HepG2 (cell line): Measurements from ENCODE around the gene C5AR2. TPM values are rescaled to one million over a fixed set of nuclear protein-coding genes. Genes with fewer than 3 reads are reported as not detected.
"Not testable (repeated sequence)": the region's sequence is repeated elsewhere in the genome, so short reads cannot be mapped to it uniquely, and the experiment has no call there.

Experiments
- ATAC-seq: fragments of 200-7000 bp; cut with Tn5 transposase; 3 replicates; pipeline ENCODE4 v1.9.1; 2020; ENCODE audit warnings: mild to moderate bottlenecking, moderate library complexity
- BruUV-seq: library from RNA; stranded (reverse); fragments of 400-500 nt; replicated peaks from 2 replicates; lab custom pipeline; 2021; lab: Mats Ljungman, UMichigan
- CTCF ChIA-PET: fragments of 300-600 bp; formaldehyde crosslinking; extraction: SDS; loops from one replicate; lab custom pipeline; 2021; ENCODE audit warnings: low total read pairs, inconsistent platforms, low intra/inter-chr PET ratio; lab: Yijun Ruan, JAX
- POLR2A ChIA-PET: fragments of 350-600 bp; sonication (Branson Sonifier 250); formaldehyde crosslinking; loops from one replicate; lab custom pipeline; 2020; ENCODE audit warnings: antibody characterized with exemption, inconsistent platforms; lab: Yijun Ruan, JAX
- DNase-seq: peaks from one replicate; pipeline ENCODE4 v3.0.0-alpha.2; 2015; ENCODE audit warnings: low spot score
- FAIRE-seq: peaks from 3 replicates; lab custom pipeline; 2011; peaks lifted over from hg19 to GRCh38; lab: Jason Lieb, UNC
- H2AFZ ChIP-seq: one replicate; pipeline ENCODE4 v1.6.1; 2011; ENCODE audit warnings: low read length, inconsistent platforms
- H3K27ac ChIP-seq: fragments of 300-600 bp; 3 replicates; pipeline ENCODE4 v1.8.0; 2011; ENCODE audit warnings: mixed run types, mild to moderate bottlenecking, mixed read lengths, low read length, inconsistent platforms; ENCODE audit not compliant: insufficient read depth; ENCODE audit errors: extremely low read length
- H3K27me3 ChIP-seq, 2 experiments: fragments of 200-600 bp in 1 of 2; 2 replicates in 1 of 2; 3 replicates in 1 of 2; pipeline versions ENCODE4 v1.6.0 to v1.8.0; 2011; ENCODE audit warnings: low read length in 2 of 2, mild to moderate bottlenecking in 2 of 2, moderate library complexity in 2 of 2, inconsistent platforms in 1 of 2; ENCODE audit not compliant: insufficient read depth in 2 of 2, control insufficient read depth in 1 of 2
- H3K36me3 ChIP-seq, 2 experiments: fragments of 200-600 bp in 1 of 2; replicated peaks in 1 of 2; 2 replicates in 1 of 2; 3 replicates in 1 of 2; pipeline versions ENCODE4 v1.5.1 to v1.8.0; 2011; ENCODE audit warnings: low read length in 2 of 2, inconsistent platforms in 1 of 2; ENCODE audit not compliant: insufficient read depth in 2 of 2, control insufficient read depth in 1 of 2
- H3K4me1 ChIP-seq: 2 replicates; pipeline ENCODE4 v1.5.1; 2012; ENCODE audit warnings: low read length, inconsistent platforms; ENCODE audit not compliant: insufficient read depth
- H3K4me2 ChIP-seq: 2 replicates; pipeline ENCODE4 v1.6.0; 2011; ENCODE audit warnings: low read depth, low read length, inconsistent platforms
- H3K4me3 ChIP-seq, 3 experiments: fragments of 200-600 bp in 1 of 3; sonication (generic), shearing (Covaris generic) in 1 of 3; replicated peaks in 1 of 3; 2 replicates each; pipeline ENCODE4 v1.5.1; 2011 to 2016; ENCODE audit warnings: low read length in 3 of 3, inconsistent platforms in 2 of 3, low read depth in 2 of 3, mild to moderate bottlenecking in 2 of 3, control low read depth in 1 of 3, mixed read lengths in 1 of 3; ENCODE audit not compliant: insufficient read depth in 1 of 3
- H3K79me2 ChIP-seq: one replicate; pipeline ENCODE4 v1.6.1; 2011; ENCODE audit warnings: low read length, inconsistent platforms; ENCODE audit not compliant: insufficient read depth
- H3K9ac ChIP-seq: 2 replicates; pipeline ENCODE4 v1.6.0; 2011; ENCODE audit warnings: mild to moderate bottlenecking, low read depth, low read length, inconsistent platforms; ENCODE audit not compliant: insufficient read depth
- H3K9me3 ChIP-seq: 2 replicates; pipeline ENCODE4 v1.5.1; 2012; ENCODE audit warnings: mild to moderate bottlenecking, low read length
- H4K20me1 ChIP-seq: 2 replicates; pipeline ENCODE4 v1.6.0; 2011; ENCODE audit warnings: inconsistent platforms, mild to moderate bottlenecking, low read length, moderate library complexity; ENCODE audit not compliant: insufficient read depth
- ZNF121 ChIP-seq: sonication (generic); formaldehyde crosslinking; IDR thresholded peaks from 2 replicates; pipeline ENCODE4 v1.5.0; 2020; ENCODE audit warnings: mild to moderate bottlenecking, missing genetic modification reagents
- WGBS: methylation state at CpG from one replicate; pipeline ENCODE4 v1.1.6; 2017; ENCODE audit warnings: low lambda C conversion rate; 5-methylcytosine and 5-hydroxymethylcytosine counted together
- in situ Hi-C: cut with HindIII; loops from 2 replicates; pipeline ENCODE4 v1.10.0; 2017; ENCODE audit warnings: low pct_unique_long_range_greater_than_20kb; ENCODE audit not compliant: extremely low pct_ligation_motif_present
- intact Hi-C: fragments of 100-400 bp; cut with micrococcal nuclease; formaldehyde crosslinking; loops from one replicate; pipeline ENCODE4 v1.10.0; 2022; ENCODE audit not compliant: unreplicated experiment
- polyA plus RNA-seq, 8 experiments: library from polyadenylated mRNA; depleted of rRNA in 3 of 8; stranded (reverse) in 7 of 8; unstranded in 1 of 8; fragments of >200 nt; fragmentation: Illumina TruSeq in 4 of 8; extraction: Trizol in 4 of 8; gene quantifications; 2 replicates each; pipeline versions ENCODE4 v1.2.1 to v1.2.3, GENCODE V29; 2011 to 2016; ENCODE audit warnings: low read depth in 4 of 8, missing spikeins in 1 of 8, mixed read lengths in 1 of 8; ENCODE audit not compliant: insufficient read depth in 1 of 8
- total RNA-seq, 5 experiments: library from RNA; depleted of rRNA; stranded (reverse); fragments of >200 nt; fragmentation: Illumina TruSeq; extraction: Trizol; gene quantifications; 2 replicates each; pipeline ENCODE4 v1.2.3, GENCODE V29; 2016; ENCODE audit warnings: low read depth in 1 of 5

C5AR2 gene
- total and polyA plus RNA-seq, 2 of the 13 experiments (the other 11 are each of a cell fraction or from before 2014, with no cell fraction given) = 0.09 to 0.24 TPM

DNA sequence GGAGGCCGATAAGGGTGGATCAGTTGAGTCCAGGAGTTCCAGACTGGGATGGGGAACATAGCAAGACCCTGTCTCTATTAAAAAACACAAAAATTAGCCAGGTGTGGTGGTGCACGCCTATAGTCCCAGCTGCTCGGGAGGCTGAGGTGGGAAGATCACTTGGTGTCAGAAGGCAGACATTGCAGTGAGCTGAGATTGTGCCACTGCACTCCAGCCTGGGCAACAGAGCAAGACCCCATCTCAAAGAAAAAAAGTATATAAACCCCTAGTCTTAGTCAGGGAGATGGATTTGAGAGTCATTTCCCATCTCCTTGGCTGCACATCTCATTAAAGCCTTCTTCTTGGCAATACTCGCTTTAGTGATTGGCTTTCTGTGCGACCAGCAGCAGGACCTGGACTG, 51.9 kb downstream of the C5AR2 start:
- POLR2A ChIA-PET, intact Hi-C loops, H2AFZ ChIP-seq, H3K9me3 ChIP-seq, H3K4me3 ChIP-seq, ATAC-seq, H3K79me2 ChIP-seq, H3K9ac ChIP-seq, H3K4me2 ChIP-seq, H3K4me1 ChIP-seq, CTCF ChIA-PET, H3K27me3 ChIP-seq, H3K27ac ChIP-seq, FAIRE-seq, DNase-seq, in situ Hi-C loops, BruUV-seq, H4K20me1 ChIP-seq: not testable (repeated sequence)
- H3K36me3 ChIP-seq = peaks cover 13 to 32% of the 10 kb centered on the region in 2 experiments
- peak; percentile 34; the same call in 1 of the 2 replicates for TF ChIP-seq ZNF121 (CRISPR knock-in tag)
- WGBS = 96% methylated on average over 5 of the region's 5 CpGs

DNA sequence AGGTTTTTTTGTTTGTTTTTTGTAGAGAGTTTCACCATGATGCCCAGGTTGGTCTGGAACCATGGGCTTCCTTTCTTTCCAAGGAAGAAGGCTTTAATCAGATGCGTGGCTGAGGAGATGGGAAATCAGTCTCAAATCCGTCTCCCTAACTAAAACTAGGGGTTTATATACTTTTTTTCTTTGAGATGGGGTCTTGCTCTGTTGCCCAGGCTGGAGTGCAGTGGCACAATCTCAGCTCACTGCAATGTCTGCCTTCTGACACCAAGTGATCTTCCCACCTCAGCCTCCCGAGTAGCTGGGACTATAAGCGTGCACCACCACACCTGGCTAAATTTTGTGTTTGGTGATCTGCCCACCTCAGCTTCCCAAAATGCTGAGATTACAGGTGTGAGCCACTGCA, 52.6 kb downstream of the C5AR2 start:
- DNase-seq, H3K4me1 ChIP-seq, H3K4me3 ChIP-seq, FAIRE-seq, H3K4me2 ChIP-seq, POLR2A ChIA-PET, in situ Hi-C loops, ATAC-seq, H3K9ac ChIP-seq, H3K79me2 ChIP-seq, BruUV-seq, H4K20me1 ChIP-seq, H2AFZ ChIP-seq, H3K27ac ChIP-seq, CTCF ChIA-PET, H3K27me3 ChIP-seq, H3K9me3 ChIP-seq, intact Hi-C loops: not testable (repeated sequence)
- 96% methylated on average over 4 of the region's 4 CpGs for WGBS
- H3K36me3 ChIP-seq = peaks cover 13 to 28% of the 10 kb centered on the region in 2 experiments

DNA sequence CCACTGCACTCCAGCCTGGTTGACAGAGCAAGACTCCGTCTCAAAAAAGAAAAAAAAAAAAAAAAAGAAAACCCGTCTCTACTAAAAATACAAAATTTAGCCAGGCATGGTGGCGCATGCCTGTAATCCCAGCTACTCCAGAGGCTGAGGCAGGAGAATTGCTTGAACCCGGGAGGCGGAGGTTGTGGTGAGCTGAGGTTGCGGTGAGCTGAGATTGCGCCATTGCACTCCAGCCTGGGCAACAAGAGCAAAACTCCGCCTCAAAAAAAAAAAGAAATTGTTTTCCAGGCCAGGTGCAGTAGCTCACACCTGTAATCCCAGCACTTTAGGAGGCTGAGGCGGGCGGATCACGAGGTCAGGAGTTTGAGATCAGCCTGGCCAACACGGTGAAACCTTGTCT, 54.6 kb downstream of the C5AR2 start:
- FAIRE-seq, H3K36me3 ChIP-seq, H2AFZ ChIP-seq, intact Hi-C loops, BruUV-seq, H3K4me1 ChIP-seq, H3K4me2 ChIP-seq, H3K27ac ChIP-seq, DNase-seq, POLR2A ChIA-PET, H3K79me2 ChIP-seq, CTCF ChIA-PET, H3K4me3 ChIP-seq, H4K20me1 ChIP-seq, in situ Hi-C loops, H3K27me3 ChIP-seq, H3K9ac ChIP-seq, H3K9me3 ChIP-seq, ATAC-seq: not testable (repeated sequence)
- 19% methylated on average over 12 of the region's 12 CpGs for WGBS
